Stimulated activated CD4-positive, alpha-beta T cell treated with anti-CD3 and anti-CD28 coated beads, Interleukin-2, amount 100 ng/mL, for 48 hours (primary cell): Measurements from ENCODE around the gene PANK1.

ENCODE experiments used
- DNase-seq, 2 donors: peaks; one replicate each; pipeline ENCODE4 v3.0.0-alpha.2; 2020

Gene PANK1

DNA sequence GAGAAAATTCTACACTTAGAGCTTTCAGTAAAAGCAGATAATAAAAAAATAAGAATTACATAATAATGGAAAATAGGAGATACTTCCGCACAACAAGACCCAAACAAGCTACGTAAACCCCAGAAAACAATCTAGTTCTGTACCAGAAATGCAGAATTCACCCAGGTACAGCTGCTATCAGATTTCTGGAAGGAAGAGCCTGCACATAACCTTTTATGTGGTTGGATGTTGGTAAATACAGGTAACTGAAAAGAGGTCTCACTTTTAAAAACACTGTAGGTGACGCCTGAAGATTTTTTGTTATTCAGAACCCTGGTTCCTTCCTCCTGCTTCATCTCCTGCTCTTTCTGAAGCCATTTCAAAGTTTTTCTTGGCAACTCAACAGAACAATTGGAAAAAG, 29.9 kb downstream of the PANK1 start:
- DNase-seq = no peak

GRCh38 chr10:89613582-89613981, 31.5 kb downstream of the PANK1 start:
- DNase-seq = no peak

GRCh38 chr10:89611282-89611681, 33.8 kb downstream of the PANK1 start:
- DNase-seq = no peak

DNA sequence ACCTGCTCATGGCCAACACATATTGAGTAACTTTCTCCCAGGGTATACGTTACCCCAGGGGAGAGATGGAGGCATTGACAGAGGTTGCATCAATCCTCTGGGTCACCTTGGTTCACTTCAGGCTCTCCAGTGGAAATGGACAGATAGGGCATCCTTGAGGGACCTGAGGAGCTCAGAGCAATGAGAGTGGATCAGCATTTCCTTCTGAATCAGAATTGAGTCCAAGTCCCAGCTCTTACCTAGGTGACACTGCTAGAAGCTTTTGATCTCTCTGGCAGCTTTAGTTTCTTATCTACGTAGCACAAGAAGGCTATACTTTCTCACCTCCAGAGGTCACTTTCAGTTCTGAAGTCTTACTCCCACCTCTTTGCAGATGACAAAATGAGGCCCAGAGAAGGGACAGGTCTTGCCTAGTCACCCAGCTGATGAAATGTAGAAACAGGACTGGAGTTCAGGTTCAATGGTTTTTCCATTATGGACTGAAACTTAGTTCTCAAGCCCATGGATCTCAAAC, 35.2 kb downstream of the PANK1 start:
- no peak for DNase-seq

GRCh38 chr10:89604200-89604599, 40.8 kb downstream of the PANK1 start:
- no peak for DNase-seq

- DNase-seq = no peak
Measured at GRCh38 chr10:89602919-89603318, 42.1 kb downstream of the PANK1 start.

GRCh38 chr10:89601728-89602361, 43.2 kb downstream of the PANK1 start:
- no peak for DNase-seq

- no peak for DNase-seq
Measured at GRCh38 chr10:89600041-89600440, 45.0 kb downstream of the PANK1 start.

DNA sequence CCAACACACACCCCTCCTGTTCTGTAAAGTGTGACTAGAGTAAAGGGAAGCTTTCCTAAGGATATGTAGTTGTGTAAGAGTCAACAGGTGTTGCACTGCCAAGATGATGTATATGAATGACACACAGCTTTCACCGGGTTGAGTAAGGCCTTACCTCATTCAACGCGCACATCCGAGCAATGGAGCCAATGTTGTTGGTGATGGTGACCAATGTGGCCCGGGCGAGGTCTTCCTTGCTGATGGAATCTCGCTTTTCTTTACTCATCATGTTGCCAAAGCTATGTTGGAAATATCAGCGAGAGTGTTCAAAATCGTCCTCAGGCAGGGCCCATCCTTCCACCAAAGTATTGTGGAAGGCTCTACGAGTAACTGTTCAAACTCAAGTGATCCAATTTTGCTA, 52.0 kb downstream of the PANK1 start:
- DNase-seq = no peak

GRCh38 chr10:89592539-89592938, 52.5 kb downstream of the PANK1 start:
- DNase-seq = no peak

DNA sequence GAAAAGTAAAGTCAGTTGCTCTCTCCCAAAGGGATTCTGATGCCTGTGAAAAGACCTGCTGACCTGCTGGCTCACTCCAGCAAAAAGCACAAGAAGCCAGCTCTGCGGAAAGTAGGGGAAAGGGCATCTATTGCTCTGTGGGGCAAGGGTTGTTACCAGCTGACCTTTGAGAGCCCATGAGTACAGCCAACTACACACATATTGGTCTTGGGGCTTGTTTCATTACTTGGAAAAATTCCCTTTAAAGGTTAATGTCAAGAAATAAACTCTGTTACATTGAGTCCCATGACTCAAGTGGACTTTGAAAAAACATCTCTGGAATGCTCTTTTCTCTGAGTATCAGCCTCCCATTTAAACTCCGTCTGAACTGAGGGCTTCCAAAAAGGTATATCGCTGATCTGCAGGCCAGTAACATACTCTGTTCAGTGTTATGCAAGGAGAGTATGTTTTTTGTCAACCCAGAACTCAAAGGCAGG, 53.2 kb downstream of the PANK1 start:
- DNase-seq = no peak

DNA sequence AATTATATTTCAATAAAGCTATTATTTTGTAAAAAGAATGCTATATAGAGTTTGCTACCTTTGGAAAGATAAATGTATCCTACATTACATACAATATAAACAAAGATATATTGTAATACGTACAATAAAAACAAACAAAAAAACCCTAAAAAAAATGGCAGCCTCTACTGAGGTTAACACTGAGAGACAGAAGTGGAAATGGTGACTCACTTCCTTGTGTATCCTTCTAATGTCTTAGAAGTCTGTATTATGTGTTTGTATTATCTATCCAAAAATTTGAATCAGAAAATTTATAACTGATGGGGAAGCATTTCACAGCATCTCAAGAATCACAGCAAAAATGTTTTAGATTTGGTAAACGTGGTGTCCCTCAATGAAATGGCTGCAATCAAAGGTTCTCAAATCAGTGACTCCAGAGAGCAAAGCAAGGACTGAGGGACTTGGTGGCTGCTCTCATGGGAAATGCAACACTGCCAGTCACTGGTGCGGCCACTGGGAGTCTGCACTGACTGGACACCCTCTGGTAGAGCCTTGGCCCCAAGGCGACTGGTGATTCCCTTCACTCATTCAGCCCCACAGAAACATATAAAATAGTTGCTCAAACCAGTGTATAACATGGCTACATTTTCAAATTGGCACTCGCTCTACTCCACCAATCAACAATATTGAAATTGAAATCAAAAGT, 53.8 kb downstream of the PANK1 start:
- DNase-seq = no peak

DNA sequence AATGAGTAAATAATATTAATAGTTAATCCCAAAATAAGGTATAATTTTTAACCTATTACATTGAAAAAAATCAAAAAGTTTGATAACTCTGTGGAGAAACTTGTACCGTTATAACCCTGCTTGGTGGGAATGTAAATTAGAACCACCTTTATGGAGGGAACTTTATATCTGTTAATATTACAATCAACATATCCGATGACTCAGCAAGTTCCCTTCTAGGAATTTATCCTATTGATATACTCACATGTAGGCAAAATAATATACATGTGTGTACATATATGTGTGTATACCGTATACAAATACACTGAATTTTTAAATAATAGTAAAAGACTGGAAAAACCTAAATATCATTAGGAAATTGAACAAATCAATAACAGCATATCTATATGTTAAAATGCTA, 54.7 kb downstream of the PANK1 start:
- DNase-seq = no peak

- DNase-seq = no peak
Measured at GRCh38 chr10:89589101-89589720, 55.8 kb downstream of the PANK1 start.

DNA sequence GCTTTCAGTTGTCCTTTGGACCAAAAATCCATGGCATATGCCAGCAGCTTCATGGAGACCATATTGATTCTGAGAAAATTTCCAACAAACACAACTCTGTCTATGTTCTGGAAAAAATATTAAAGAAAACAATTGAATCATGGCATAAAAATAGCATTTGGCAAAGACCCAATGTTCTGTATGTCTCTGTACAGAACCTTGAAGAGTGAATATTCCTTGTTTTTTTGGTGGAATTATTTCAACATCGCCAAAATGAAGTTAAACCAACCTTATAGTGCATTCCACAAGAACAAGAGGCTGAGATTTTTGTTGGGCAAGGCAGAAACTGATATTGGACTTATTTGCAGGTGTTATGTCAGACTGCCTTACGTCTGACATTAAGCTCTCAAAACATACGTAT, 56.4 kb downstream of the PANK1 start:
- DNase-seq = no peak

DNA sequence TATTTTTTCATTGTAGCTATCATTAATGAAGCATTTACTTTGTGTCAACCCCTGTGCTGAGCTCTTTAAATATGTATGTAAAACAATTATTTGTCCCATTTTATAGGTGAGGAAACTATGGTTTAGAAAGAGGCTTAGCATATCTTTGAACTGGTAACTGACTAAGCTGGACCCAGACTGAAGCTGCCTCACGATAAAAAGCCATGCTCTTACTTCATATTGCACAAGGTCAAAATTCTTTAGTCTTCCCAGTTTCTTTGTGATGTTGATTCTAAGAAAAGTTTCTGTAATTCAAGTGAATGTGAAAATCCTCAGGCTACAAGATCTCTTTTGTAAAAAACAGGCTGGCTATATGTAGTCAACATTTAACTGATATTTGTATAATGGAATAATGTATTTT, 63.0 kb downstream of the PANK1 start:
- DNase-seq = no peak

DNA sequence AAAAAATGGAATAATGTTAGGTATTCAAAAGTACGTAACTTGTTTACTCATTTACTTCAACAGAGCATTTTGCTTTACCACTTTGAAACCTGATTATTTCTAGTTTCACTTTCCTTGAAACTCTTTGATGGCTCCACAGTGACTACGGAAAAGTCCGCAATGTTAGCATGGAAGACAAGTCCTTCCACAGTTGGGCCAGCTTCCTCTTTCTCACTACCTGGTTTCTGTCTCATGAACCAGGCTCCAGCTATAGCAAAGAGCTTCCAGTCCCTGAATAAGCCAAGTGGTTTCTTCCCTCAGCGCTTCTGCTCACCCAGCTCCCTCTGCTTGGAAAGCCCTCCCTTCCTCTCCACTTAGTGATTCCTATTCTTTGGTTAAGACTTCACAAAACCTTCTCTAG, 64.8 kb downstream of the PANK1 start:
- DNase-seq = no peak

- no peak for DNase-seq
Measured at GRCh38 chr10:89576696-89577095, 68.3 kb downstream of the PANK1 start.

DNA sequence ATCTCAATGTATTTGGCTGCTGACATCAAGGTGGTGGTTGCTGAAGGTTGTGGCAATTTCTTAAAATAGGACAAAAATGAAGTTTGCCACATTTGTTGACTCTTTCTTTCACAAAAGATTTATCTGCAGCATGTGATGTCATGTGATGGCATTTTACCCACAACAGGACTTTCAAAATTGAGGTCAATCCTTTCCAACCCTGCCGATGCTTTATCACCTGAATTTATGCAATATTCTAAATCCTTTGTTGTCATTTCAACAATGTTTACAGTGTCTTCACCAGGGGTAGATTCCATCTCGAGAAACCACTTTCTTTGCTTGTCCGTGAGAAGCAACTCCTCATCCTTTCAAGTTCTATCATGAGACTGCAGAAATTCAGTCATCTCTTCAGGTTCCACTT, 69.0 kb downstream of the PANK1 start:
- DNase-seq = no peak

- DNase-seq = no peak
Measured at GRCh38 chr10:89575031-89575430, 70.0 kb downstream of the PANK1 start.

GRCh38 chr10:89574368-89574767, 70.7 kb downstream of the PANK1 start:
- no peak for DNase-seq

- DNase-seq = no peak
Measured at GRCh38 chr10:89567576-89568245, 77.3 kb downstream of the PANK1 start.

GRCh38 chr10:89566992-89567391, 78.0 kb downstream of the PANK1 start:
- no peak for DNase-seq
